CD4-positive, alpha-beta memory T cell (primary cell): ENCODE measurements around the gene OTUD3. TPM values are rescaled to one million over a fixed set of nuclear protein-coding genes. Genes with fewer than 3 reads are reported as not detected.
"Not testable (repeated sequence)": the region's sequence is repeated elsewhere in the genome, so short reads cannot be mapped to it uniquely, and the experiment has no call there.

Source experiments
- CTCF ChIA-PET: fragments of 350-600 bp; sonication (Branson Sonifier 250); formaldehyde crosslinking; loops from one replicate; lab custom pipeline; 2021; ENCODE audit warnings: inconsistent platforms; ENCODE audit not compliant: partially characterized antibody; lab: Charles Lee
- POLR2A ChIA-PET: fragments of 350-600 bp; sonication (Branson Sonifier 250); formaldehyde crosslinking; loops from one replicate; lab custom pipeline; 2021; ENCODE audit not compliant: partially characterized antibody; lab: Charles Lee
- DNase-seq, 5 donors: peaks; one replicate each; pipeline versions ENCODE4 v3.0.0 to v3.0.0-alpha.2; 2020 to 2022; ENCODE audit warnings: mixed read lengths in 1 of 5
- H3K27ac ChIP-seq: one replicate; pipeline ENCODE4 v1.7.0; 2013; ENCODE audit warnings: low read depth, low read length
- H3K27me3 ChIP-seq: 2 replicates; pipeline ENCODE4 v1.7.0; 2013; ENCODE audit warnings: mild to moderate bottlenecking, low read length, moderate library complexity; ENCODE audit not compliant: insufficient read depth
- H3K36me3 ChIP-seq: 2 replicates; pipeline ENCODE4 v1.7.0; 2013; ENCODE audit warnings: mild to moderate bottlenecking, low read length, moderate library complexity; ENCODE audit not compliant: insufficient read depth
- H3K4me1 ChIP-seq: 2 replicates; pipeline ENCODE4 v1.7.0; 2013; ENCODE audit warnings: mild to moderate bottlenecking, low read length, moderate library complexity; ENCODE audit not compliant: insufficient read depth
- H3K4me3 ChIP-seq, 2 donors: one replicate each; pipeline ENCODE4 v1.7.0; 2013; ENCODE audit warnings: low read length in 2 of 2, mild to moderate bottlenecking in 1 of 2
- H3K9me3 ChIP-seq, 2 donors: one replicate each; pipeline ENCODE4 v1.7.0; 2013; ENCODE audit warnings: low read length in 2 of 2, control low read depth in 1 of 2; ENCODE audit not compliant: control insufficient read depth in 1 of 2
- H3K27ac Mint-ChIP-seq, 7 donors: one replicate each; pipeline ENCODE4 v1.8.0; 2020 to 2021; ENCODE audit warnings: mixed read lengths in 7 of 7, mild to moderate bottlenecking in 6 of 7, inconsistent platforms in 3 of 7, moderate library complexity in 3 of 7
- H3K27me3 Mint-ChIP-seq, 2 donors: one replicate each; pipeline ENCODE4 v1.8.0; 2020 to 2021; ENCODE audit warnings: mixed read lengths in 2 of 2
- H3K36me3 Mint-ChIP-seq, 2 donors: one replicate each; pipeline ENCODE4 v1.8.0; 2020 to 2021; ENCODE audit warnings: mixed read lengths in 2 of 2, inconsistent platforms in 1 of 2, mild to moderate bottlenecking in 1 of 2
- H3K4me1 Mint-ChIP-seq, 4 donors: one replicate each; pipeline ENCODE4 v1.8.0; 2020 to 2021; ENCODE audit warnings: mixed read lengths in 4 of 4, mild to moderate bottlenecking in 1 of 4
- H3K4me3 Mint-ChIP-seq, 8 donors: one replicate each; pipeline ENCODE4 v1.8.0; 2020 to 2021; ENCODE audit warnings: mixed read lengths in 8 of 8, mild to moderate bottlenecking in 7 of 8, moderate library complexity in 6 of 8, inconsistent platforms in 3 of 8
- H3K9me3 Mint-ChIP-seq, 8 donors: one replicate each; pipeline ENCODE4 v1.8.0; 2020 to 2021; ENCODE audit warnings: mixed read lengths in 8 of 8, mild to moderate bottlenecking in 5 of 8, inconsistent platforms in 3 of 8, moderate library complexity in 1 of 8
- intact Hi-C: fragments of 100-400 bp; cut with micrococcal nuclease; formaldehyde crosslinking; loops from one replicate; pipeline ENCODE4 v1.15.1; 2023
- polyA plus RNA-seq, 2 donors: library from polyadenylated mRNA; unstranded; fragments of 300-500 nt; fragmentation: Illumina TruSeq; gene quantifications; one replicate each; pipeline ENCODE4 v1.2.3, GENCODE V29; 2021
- total RNA-seq, 2 experiments: library from RNA; stranded (reverse); gene quantifications; one replicate each; pipeline ENCODE4 v1.2.3, GENCODE V29; 2021

The OTUD3 gene
- total and polyA plus RNA-seq, 4 experiments from 2014 or later = 1.8 to 18.7 (median 10.8) TPM

DNA sequence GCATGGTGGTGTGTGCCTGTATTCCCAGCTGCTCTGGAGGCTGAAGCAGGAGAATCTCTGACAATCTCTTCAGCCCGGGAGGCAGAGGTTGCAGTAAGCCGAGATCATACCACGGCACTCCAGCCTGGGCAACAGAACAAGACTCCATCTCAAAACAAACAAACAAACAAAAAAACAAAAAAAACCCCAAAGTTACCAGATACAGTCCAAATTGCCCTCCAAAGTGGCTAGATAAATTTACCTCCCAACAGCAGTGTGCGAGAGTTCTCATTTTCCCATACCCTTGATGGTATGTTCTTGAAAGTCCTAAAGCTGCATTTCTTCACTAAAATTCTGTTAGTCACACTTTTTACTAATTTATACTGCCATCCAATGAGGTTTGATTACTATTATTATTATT lies 3.0 kb upstream of the OTUD3 start:
- Mint-ChIP-seq H3K27ac (no peak overlapping the region), H3K27me3 (peaks cover 29 to 32% of the 10 kb centered on the region in 2 donors), H3K4me3 (no peak overlapping the region), H3K4me1 (peaks cover 12 to 21% (median 17%) of the 10 kb centered on the region in 4 donors), H3K9me3 (no peaks in the 10 kb centered on the region), H3K36me3 (no peaks in the 10 kb centered on the region)
- DNase-seq = no peak
- CTCF ChIA-PET = no interaction called here
- Histone ChIP-seq H3K4me3 (no peak overlapping the region), H3K9me3 (no peaks in the 10 kb centered on the region), H3K27ac (no peak overlapping the region), H3K27me3 (no peaks in the 10 kb centered on the region), H3K36me3 (no peaks in the 10 kb centered on the region), H3K4me1 (peaks cover 20% of the 10 kb centered on the region)
- intact Hi-C loops = no loop called here
- POLR2A ChIA-PET = interaction anchor here (0.7 kb wide), 1 partner anchor 21 kb away, joined by 4 read pairs; no protein-coding TSS in a partner anchor

- Histone ChIP-seq H3K9me3 (no peaks in the 10 kb centered on the region), H3K27ac (no peak overlapping the region), H3K4me1 (peaks cover 24% of the 10 kb centered on the region), H3K27me3 (no peaks in the 10 kb centered on the region), H3K36me3 (no peaks in the 10 kb centered on the region), H3K4me3 (no peak overlapping the region)
- ChIA-PET POLR2A (interaction anchor here (0.7 kb wide), 1 partner anchor 21 kb away, joined by 4 read pairs; no protein-coding TSS in a partner anchor), CTCF (no interaction called here)
- Mint-ChIP-seq H3K27ac (no peak overlapping the region), H3K9me3 (no peaks in the 10 kb centered on the region), H3K36me3 (no peaks in the 10 kb centered on the region), H3K4me3 (no peak overlapping the region), H3K27me3 (peaks cover 27 to 30% of the 10 kb centered on the region in 2 donors), H3K4me1 (peaks cover 14 to 25% (median 20%) of the 10 kb centered on the region in 4 donors)
- DNase-seq = no peak
- intact Hi-C loops = no loop called here
These were observed 2.5 kb upstream of the OTUD3 start for GRCh38 chr1:19879661-19880060.

DNA sequence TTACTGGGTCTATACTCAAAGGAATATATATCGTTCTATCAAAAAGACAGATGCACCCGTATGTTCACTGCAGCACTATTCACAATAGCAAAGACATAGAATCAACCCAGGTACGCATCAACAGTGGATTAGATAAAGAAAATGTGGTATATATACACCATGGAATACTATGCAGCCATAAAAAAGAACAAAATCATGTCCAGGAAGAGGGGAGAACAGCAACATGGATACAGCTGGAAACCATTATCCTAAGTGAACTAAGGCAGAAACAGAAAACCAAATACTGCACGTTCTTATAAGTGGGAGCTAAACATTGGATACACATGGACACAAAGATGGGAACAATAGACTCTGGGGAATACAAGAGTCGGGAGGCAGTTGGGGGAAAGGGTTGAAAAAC lies 1.4 kb upstream of the OTUD3 start:
- DNase-seq, CTCF ChIA-PET, H3K9me3 ChIP-seq, H3K27me3 ChIP-seq, H3K9me3 Mint-ChIP-seq, H3K27ac ChIP-seq, intact Hi-C loops, H3K4me3 Mint-ChIP-seq, H3K4me3 ChIP-seq, H3K36me3 Mint-ChIP-seq, H3K36me3 ChIP-seq, POLR2A ChIA-PET: not testable (repeated sequence)
- Mint-ChIP-seq H3K27me3 (peaks cover 20 to 26% of the 10 kb centered on the region in 2 donors), H3K27ac (peak overlapping the region in 2 of 7 donors; percentile 8 to 61), H3K4me1 (peaks cover 20 to 36% (median 29%) of the 10 kb centered on the region in 4 donors)
- H3K4me1 ChIP-seq = peaks cover 27% of the 10 kb centered on the region

GRCh38 chr1:19884312-19884711 lies 2.1 kb downstream of the OTUD3 start:
- Mint-ChIP-seq H3K36me3 (no peaks in the 10 kb centered on the region), H3K27ac (peak overlapping the region in 2 of 7 donors; percentile 43 to 91), H3K4me1 (peaks cover 29 to 57% (median 40%) of the 10 kb centered on the region in 4 donors), H3K9me3 (no peaks in the 10 kb centered on the region), H3K27me3 (peaks cover 2 to 10% of the 10 kb centered on the region in 2 donors), H3K4me3 (peak overlapping the region in 7 of 8 donors; percentile 25 to 94 (median 89))
- no peak overlapping the region for H3K4me3 ChIP-seq
- H3K4me1 ChIP-seq = peaks cover 27% of the 10 kb centered on the region
- no peaks in the 10 kb centered on the region for H3K27me3 ChIP-seq
- ChIA-PET POLR2A (no interaction called here), CTCF (no interaction called here)
- no peak overlapping the region for H3K27ac ChIP-seq
- H3K36me3 ChIP-seq = no peaks in the 10 kb centered on the region
- no peaks in the 10 kb centered on the region for H3K9me3 ChIP-seq
- intact Hi-C loops = no loop called here
- no peak for DNase-seq

DNA sequence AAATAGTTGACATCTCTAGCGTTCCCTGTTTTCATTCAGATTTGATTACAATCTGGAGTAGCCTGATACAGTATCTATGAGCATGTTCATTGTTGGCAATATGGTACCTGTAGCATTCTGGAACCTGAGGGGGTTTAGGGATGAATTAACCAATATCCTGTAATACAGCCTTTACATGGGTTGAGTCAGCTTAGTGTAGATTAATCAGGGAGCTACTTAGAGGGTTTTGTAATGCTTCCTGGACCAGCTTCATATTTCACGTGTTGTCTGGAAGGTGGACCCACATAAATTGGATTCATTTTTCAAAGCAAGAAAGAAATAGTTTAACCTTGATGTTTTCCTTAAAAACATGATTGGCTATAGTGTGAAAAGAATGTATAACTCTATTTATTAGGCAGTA lies 3.6 kb downstream of the OTUD3 start:
- peaks cover 27% of the 10 kb centered on the region for H3K4me1 ChIP-seq
- POLR2A ChIA-PET = no interaction called here
- intact Hi-C loops = no loop called here
- H3K36me3 ChIP-seq = no peaks in the 10 kb centered on the region
- no peak overlapping the region for H3K27ac ChIP-seq
- Mint-ChIP-seq H3K9me3 (no peaks in the 10 kb centered on the region), H3K4me3 (no peak overlapping the region), H3K36me3 (peaks cover 0 to 10% of the 10 kb centered on the region in 2 donors), H3K27me3 (peaks cover 2 to 3% of the 10 kb centered on the region in 2 donors), H3K4me1 (peaks cover 32 to 57% (median 41%) of the 10 kb centered on the region in 4 donors), H3K27ac (no peak overlapping the region)
- H3K4me3 ChIP-seq = no peak overlapping the region
- H3K9me3 ChIP-seq = no peaks in the 10 kb centered on the region
- no peak for DNase-seq
- no peaks in the 10 kb centered on the region for H3K27me3 ChIP-seq
- CTCF ChIA-PET = interaction anchor here (0.6 kb wide), 1 partner anchor 93 kb away, joined by 5 read pairs; no protein-coding TSS in a partner anchor

DNA sequence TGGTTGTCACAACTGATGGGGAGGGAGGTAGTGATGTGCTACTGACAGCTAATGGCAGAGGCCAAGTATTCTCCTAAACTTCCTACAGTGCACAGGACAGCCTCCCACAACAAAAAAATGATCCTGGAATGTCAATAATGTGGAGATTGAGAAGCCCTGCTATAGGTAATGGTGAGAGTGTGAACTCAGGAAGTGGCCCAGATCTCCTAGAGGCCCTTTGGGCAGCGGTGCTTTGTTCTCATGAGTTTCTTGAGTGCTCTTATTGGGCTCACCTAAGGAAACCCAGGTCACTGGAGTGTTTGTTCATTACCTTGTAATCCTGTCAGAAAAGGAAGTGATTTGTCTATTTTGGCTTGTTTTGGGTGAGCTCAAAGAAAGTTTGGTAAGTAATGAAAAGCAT lies 5.9 kb downstream of the OTUD3 start:
- Histone ChIP-seq H3K4me1 (peaks cover 18% of the 10 kb centered on the region), H3K36me3 (peaks cover 19% of the 10 kb centered on the region), H3K27me3 (no peaks in the 10 kb centered on the region), H3K27ac (no peak overlapping the region), H3K4me3 (no peak overlapping the region), H3K9me3 (no peaks in the 10 kb centered on the region)
- POLR2A ChIA-PET = no interaction called here
- intact Hi-C loops = no loop called here
- no peaks in the 10 kb centered on the region for H3K27me3 Mint-ChIP-seq
- H3K4me3 Mint-ChIP-seq = no peak overlapping the region
- no peaks in the 10 kb centered on the region for H3K9me3 Mint-ChIP-seq
- no peak for DNase-seq
- H3K4me1 Mint-ChIP-seq = peaks cover 29 to 48% (median 34%) of the 10 kb centered on the region in 4 donors
- no peak overlapping the region for H3K27ac Mint-ChIP-seq
- H3K36me3 Mint-ChIP-seq = peaks cover 18 to 31% of the 10 kb centered on the region in 2 donors
- CTCF ChIA-PET = interaction anchor here (0.9 kb wide), 1 partner anchor 30 kb away, joined by 3 read pairs; no protein-coding TSS in a partner anchor

DNA sequence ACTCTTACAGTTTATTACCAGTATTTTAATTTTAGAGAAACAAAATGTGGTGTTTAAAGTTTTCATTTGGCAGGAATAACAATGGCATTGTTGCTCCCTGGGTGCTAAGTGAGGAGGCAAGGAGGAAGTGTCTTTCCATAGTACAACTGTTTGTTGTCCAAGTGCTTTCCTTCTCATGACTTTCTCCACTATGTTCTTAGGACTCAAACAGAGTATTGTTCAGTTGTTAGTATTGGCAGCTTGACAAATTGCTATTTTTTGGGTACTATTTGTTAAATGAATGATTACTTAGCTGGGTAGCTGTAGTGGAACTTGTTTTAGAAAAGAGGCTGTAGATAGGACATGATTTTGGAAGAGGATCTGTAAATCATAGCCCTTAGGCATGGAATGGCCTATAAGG lies 7.5 kb downstream of the OTUD3 start:
- CTCF ChIA-PET = interaction anchor here (0.6 kb wide), 1 partner anchor 324 kb away, joined by 4 read pairs; no protein-coding TSS in a partner anchor
- peak overlapping the region in 1 of 7 donors; percentile 54 for H3K27ac Mint-ChIP-seq

More for the DNA sequence above, 7.5 kb downstream of the OTUD3 start:
- Histone ChIP-seq H3K36me3 (peaks cover 24% of the 10 kb centered on the region), H3K9me3 (no peaks in the 10 kb centered on the region), H3K4me1 (peaks cover 3% of the 10 kb centered on the region), H3K4me3 (no peak overlapping the region), H3K27me3 (no peaks in the 10 kb centered on the region), H3K27ac (no peak overlapping the region)
- H3K36me3 Mint-ChIP-seq = peaks cover 25 to 45% of the 10 kb centered on the region in 2 donors
- H3K4me1 Mint-ChIP-seq = peaks cover 19 to 32% (median 22%) of the 10 kb centered on the region in 4 donors
- intact Hi-C loops = no loop called here
- no peak for DNase-seq
- no peak overlapping the region for H3K4me3 Mint-ChIP-seq
- H3K27me3 Mint-ChIP-seq = no peaks in the 10 kb centered on the region
- POLR2A ChIA-PET = no interaction called here
- no peaks in the 10 kb centered on the region for H3K9me3 Mint-ChIP-seq
